Keratinocyte (primary cell): ENCODE measurements around the gene KIF3A.

ENCODE experiments used
- EZH2 ChIP-seq: IDR thresholded peaks from one replicate; pipeline ENCODE4 v1.6.1; 2012; ENCODE audit warnings: inconsistent platforms, mild to moderate bottlenecking, low read length, moderate library complexity
- TF ChIP-seq, protein P1 (sequence below), 3 experiments: IDR thresholded peaks in 1 of 3; conservative IDR thresholded peaks in 1 of 3; optimal IDR thresholded peaks in 1 of 3; 2 replicates in 2 of 3; 3 replicates in 1 of 3; pipeline versions ENCODE3 to v1.5.1; 2011; ENCODE audit warnings: low read length in 3 of 3, mild to moderate bottlenecking in 3 of 3, moderate library complexity in 2 of 3, control low read depth in 1 of 3, inconsistent platforms in 1 of 3; ENCODE audit not compliant: insufficient read depth in 2 of 3; ENCODE audit errors: extremely low read depth in 1 of 3

- TF ChIP-seq, protein P1, sequence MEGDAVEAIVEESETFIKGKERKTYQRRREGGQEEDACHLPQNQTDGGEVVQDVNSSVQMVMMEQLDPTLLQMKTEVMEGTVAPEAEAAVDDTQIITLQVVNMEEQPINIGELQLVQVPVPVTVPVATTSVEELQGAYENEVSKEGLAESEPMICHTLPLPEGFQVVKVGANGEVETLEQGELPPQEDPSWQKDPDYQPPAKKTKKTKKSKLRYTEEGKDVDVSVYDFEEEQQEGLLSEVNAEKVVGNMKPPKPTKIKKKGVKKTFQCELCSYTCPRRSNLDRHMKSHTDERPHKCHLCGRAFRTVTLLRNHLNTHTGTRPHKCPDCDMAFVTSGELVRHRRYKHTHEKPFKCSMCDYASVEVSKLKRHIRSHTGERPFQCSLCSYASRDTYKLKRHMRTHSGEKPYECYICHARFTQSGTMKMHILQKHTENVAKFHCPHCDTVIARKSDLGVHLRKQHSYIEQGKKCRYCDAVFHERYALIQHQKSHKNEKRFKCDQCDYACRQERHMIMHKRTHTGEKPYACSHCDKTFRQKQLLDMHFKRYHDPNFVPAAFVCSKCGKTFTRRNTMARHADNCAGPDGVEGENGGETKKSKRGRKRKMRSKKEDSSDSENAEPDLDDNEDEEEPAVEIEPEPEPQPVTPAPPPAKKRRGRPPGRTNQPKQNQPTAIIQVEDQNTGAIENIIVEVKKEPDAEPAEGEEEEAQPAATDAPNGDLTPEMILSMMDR (optimal IDR thresholded peaks at IDR 0.05 in 1 of 3, IDR thresholded peaks at IDR 0.05 in 1 of 3, conservative IDR thresholded peaks at IDR 0.05 in 1 of 3; ENCODE audit: extremely low read depth in 1 of 3, insufficient read depth in 2 of 3, low read length in 3 of 3): peak in 2 of 3 experiments; percentile 4 to 43
- no peak for TF ChIP-seq EZH2
These were observed 75.9 kb downstream of the KIF3A start for GRCh38 chr5:132661231-132662003.
